ENCODE measurements around the gene PIK3C2B. TPM values are rescaled to one million over a fixed set of nuclear protein-coding genes. Genes with fewer than 3 reads are reported as not detected.

PIK3C2B gene
- polyA plus RNA-seq, 1 donor (not counting 4 experiments of a cell fraction or from before 2014, with no cell fraction given) = 5.4 TPM

DNA sequence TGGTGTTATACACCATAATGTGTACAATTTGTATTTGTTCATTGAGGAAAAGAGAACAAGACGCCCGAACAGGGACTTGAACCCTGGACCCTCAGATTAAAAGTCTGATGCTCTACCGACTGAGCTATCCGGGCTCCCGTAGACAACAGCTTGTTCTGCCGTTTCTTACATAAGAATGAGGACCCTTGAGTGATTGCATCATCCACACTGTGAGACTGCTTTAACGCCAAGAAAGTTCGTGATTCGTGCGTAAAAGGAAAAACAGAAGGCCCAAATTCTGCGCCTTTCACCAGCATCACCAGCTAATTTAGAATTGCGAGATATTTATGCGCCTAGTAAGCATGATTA is 12.3 kb upstream of the PIK3C2B start:
- H3K36me3 ChIP-seq (ENCODE audit: control insufficient read depth in 2 of 2, extremely low read depth in 1 of 2, insufficient read depth in 2 of 2, low read length in 2 of 2) = no peaks in the 10 kb centered on the region
- dilution Hi-C loops (cut with MboI; ENCODE audit: extremely low pct_ligation_motif_present, low sequenced_read_pairs) = no loop called here
- peak; percentile 26 for FAIRE-seq

DNA sequence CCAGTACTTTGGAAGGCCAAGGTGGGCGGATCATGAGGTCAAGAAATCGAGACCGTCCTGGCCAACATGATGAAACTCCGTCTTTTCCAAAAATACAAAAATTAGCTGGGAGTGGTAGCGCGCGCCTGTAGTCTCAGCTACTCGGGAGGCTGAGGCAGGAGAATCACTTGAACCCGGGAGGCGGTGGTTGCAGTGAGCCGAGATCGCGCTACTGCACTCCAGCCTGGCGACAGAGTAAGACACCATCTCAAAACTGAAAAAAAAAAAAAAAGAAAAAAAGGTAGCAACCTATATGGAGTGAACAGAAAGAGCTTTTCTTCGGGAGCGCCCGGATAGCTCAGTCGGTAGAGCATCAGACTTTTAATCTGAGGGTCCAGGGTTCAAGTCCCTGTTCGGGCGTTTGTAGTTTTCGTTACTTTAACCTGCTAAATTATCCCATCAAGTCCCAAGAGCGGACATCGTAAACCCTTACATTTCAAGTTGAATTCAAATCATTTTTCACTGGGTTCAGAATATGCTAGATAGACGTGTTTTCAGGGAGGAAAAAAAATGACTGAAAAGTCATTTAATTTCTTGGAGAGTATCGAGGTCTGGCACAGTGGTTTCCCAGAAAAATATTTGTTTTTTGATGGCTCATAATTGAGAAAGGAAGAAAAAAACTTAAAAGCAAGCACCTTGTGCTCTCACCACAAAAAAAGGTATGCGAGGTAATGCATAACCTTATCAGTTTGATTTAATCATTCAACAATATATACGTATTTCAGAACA is 11.8 kb upstream of the PIK3C2B start:
- no peak for FAIRE-seq
- Histone ChIP-seq H3K4me2 (ENCODE audit: control insufficient read depth, extremely low read depth, insufficient read depth, low read depth, low read length) (peak overlapping the region; percentile 73), H2AFZ (ENCODE audit: control insufficient read depth, low read length) (peak overlapping the region; percentile 59), H3K9ac (ENCODE audit: control insufficient read depth, extremely low read depth, insufficient read depth, low read length) (peak overlapping the region; percentile 51), H3K4me3 (ENCODE audit: control insufficient read depth in 2 of 3, extremely low read depth in 1 of 3, insufficient read depth in 2 of 3, low read depth in 1 of 3, low read length in 3 of 3) (peak overlapping the region; percentile 24 to 78 (median 56)), H3K27ac (ENCODE audit: control insufficient read depth, insufficient read depth, low read length) (peak overlapping the region; percentile 57), H3K36me3 (ENCODE audit: control insufficient read depth in 2 of 2, extremely low read depth in 1 of 2, insufficient read depth in 2 of 2, low read length in 2 of 2) (no peaks in the 10 kb centered on the region), H3K27me3 (ENCODE audit: control insufficient read depth, extremely low read depth, insufficient read depth, low read length) (no peaks in the 10 kb centered on the region), H3K79me2 (ENCODE audit: control insufficient read depth, insufficient read depth, low read length) (no peaks in the 10 kb centered on the region), H3K9me3 (ENCODE audit: control insufficient read depth, low read depth, low read length) (no peaks in the 10 kb centered on the region), H3K9me1 (ENCODE audit: control insufficient read depth, extremely low read depth, insufficient read depth, low read length) (no peaks in the 10 kb centered on the region), H4K20me1 (ENCODE audit: control insufficient read depth, extremely low read depth, insufficient read depth, low read length) (no peaks in the 10 kb centered on the region), H3K4me1 (ENCODE audit: control insufficient read depth, extremely low read depth, insufficient read depth, low read length) (peaks cover 8% of the 10 kb centered on the region)
- peak; percentile 83 for DNase-seq (ENCODE audit: low read depth, low spot score)
- TF ChIP-seq EZH2 (IDR thresholded peaks at IDR 0.05; ENCODE audit: low read length) = no peak
- TF ChIP-seq CTCF (optimal IDR thresholded peaks at IDR 0.05 in 1 of 3, IDR thresholded peaks at IDR 0.05 in 1 of 3, conservative IDR thresholded peaks at IDR 0.05 in 1 of 3; ENCODE audit: extremely low read depth in 1 of 3, insufficient read depth in 2 of 3, low read length in 3 of 3) = no peak
- dilution Hi-C loops (cut with MboI; ENCODE audit: extremely low pct_ligation_motif_present, low sequenced_read_pairs) = no loop called here

More for the DNA sequence above, 12.3 kb upstream of the PIK3C2B start:
- H3K79me2 ChIP-seq (ENCODE audit: control insufficient read depth, insufficient read depth, low read length) = no peaks in the 10 kb centered on the region
- peak; percentile 83 for DNase-seq (ENCODE audit: low read depth, low spot score)
- peak overlapping the region; percentile 80 for H3K27ac ChIP-seq (ENCODE audit: control insufficient read depth, insufficient read depth, low read length)
- H2AFZ ChIP-seq (ENCODE audit: control insufficient read depth, low read length) = peak overlapping the region; percentile 97
- H3K4me3 ChIP-seq (ENCODE audit: control insufficient read depth in 2 of 3, extremely low read depth in 1 of 3, insufficient read depth in 2 of 3, low read depth in 1 of 3, low read length in 3 of 3) = peak overlapping the region; percentile 35 to 78 (median 70)
- H3K9me1 ChIP-seq (ENCODE audit: control insufficient read depth, extremely low read depth, insufficient read depth, low read length) = no peaks in the 10 kb centered on the region
- peak overlapping the region; percentile 73 for H3K4me2 ChIP-seq (ENCODE audit: control insufficient read depth, extremely low read depth, insufficient read depth, low read depth, low read length)
- H4K20me1 ChIP-seq (ENCODE audit: control insufficient read depth, extremely low read depth, insufficient read depth, low read length) = no peaks in the 10 kb centered on the region
- H3K27me3 ChIP-seq (ENCODE audit: control insufficient read depth, extremely low read depth, insufficient read depth, low read length) = no peaks in the 10 kb centered on the region
- H3K9me3 ChIP-seq (ENCODE audit: control insufficient read depth, low read depth, low read length) = no peaks in the 10 kb centered on the region
- no peak for TF ChIP-seq EZH2 (IDR thresholded peaks at IDR 0.05; ENCODE audit: low read length)
- no peak for TF ChIP-seq CTCF (optimal IDR thresholded peaks at IDR 0.05 in 1 of 3, IDR thresholded peaks at IDR 0.05 in 1 of 3, conservative IDR thresholded peaks at IDR 0.05 in 1 of 3; ENCODE audit: extremely low read depth in 1 of 3, insufficient read depth in 2 of 3, low read length in 3 of 3)
- peaks cover 8% of the 10 kb centered on the region for H3K4me1 ChIP-seq (ENCODE audit: control insufficient read depth, extremely low read depth, insufficient read depth, low read length)
- H3K9ac ChIP-seq (ENCODE audit: control insufficient read depth, extremely low read depth, insufficient read depth, low read length) = peak overlapping the region; percentile 75

Measured in keratinocyte (primary cell).